GM18526 (cell line): ENCODE results near the gene HMG20B.

Experiments used
- POLR2A ChIP-seq: IDR thresholded peaks from 3 replicates; pipeline ENCODE4 v1.6.1; 2011; ENCODE audit not compliant: insufficient read length; ENCODE audit errors: extremely low read depth

The HMG20B gene

GRCh38 chr19:3534375-3535234 is 38.1 kb upstream of the HMG20B start:
- TF ChIP-seq POLR2A, result no peak

- TF ChIP-seq POLR2A, result no peak
These were observed 37.6 kb upstream of the HMG20B start for GRCh38 chr19:3535235-3535535.

GRCh38 chr19:3535563-3535965 is 37.2 kb upstream of the HMG20B start:
- no peak for TF ChIP-seq POLR2A

GRCh38 chr19:3535981-3536380 is 36.8 kb upstream of the HMG20B start:
- TF ChIP-seq POLR2A, result no peak

GRCh38 chr19:3536429-3537100 is 36.2 kb upstream of the HMG20B start:
- no peak for TF ChIP-seq POLR2A

GRCh38 chr19:3537101-3537437 is 35.7 kb upstream of the HMG20B start:
- no peak for TF ChIP-seq POLR2A

GRCh38 chr19:3537438-3538240 is 35.1 kb upstream of the HMG20B start:
- no peak for TF ChIP-seq POLR2A

GRCh38 chr19:3538258-3538929 is 34.4 kb upstream of the HMG20B start:
- no peak for TF ChIP-seq POLR2A

- TF ChIP-seq POLR2A, result no peak
These were observed 33.6 kb upstream of the HMG20B start, which contains the start of gene TEKTIP1 for GRCh38 chr19:3538965-3539755. TSS of gene TEKTIP1 (plus strand) at chr19:3539174. CDS start at chr19:3539178, 4 bp downstream.

- no peak for TF ChIP-seq POLR2A
These were observed 33.0 kb upstream of the HMG20B start for GRCh38 chr19:3539756-3540118.

- TF ChIP-seq POLR2A, result no peak
These were observed 29.3 kb upstream of the HMG20B start for GRCh38 chr19:3543150-3544057.

GRCh38 chr19:3544058-3544376 is 28.7 kb upstream of the HMG20B start:
- no peak for TF ChIP-seq POLR2A

GRCh38 chr19:3544742-3545668 is 27.7 kb upstream of the HMG20B start:
- TF ChIP-seq POLR2A, result no peak

GRCh38 chr19:3545669-3546034 is 27.1 kb upstream of the HMG20B start:
- no peak for TF ChIP-seq POLR2A
